GM18867 (cell line): ENCODE data around the gene SEMA3A.

Experiments
- ATAC-seq: cut with Tn5 transposase; IDR thresholded peaks from one replicate; pipeline ENCODE4 v1.9.1; 2021; ENCODE audit warnings: mild to moderate bottlenecking, moderate library complexity; ENCODE audit not compliant: unreplicated experiment

Gene SEMA3A

DNA sequence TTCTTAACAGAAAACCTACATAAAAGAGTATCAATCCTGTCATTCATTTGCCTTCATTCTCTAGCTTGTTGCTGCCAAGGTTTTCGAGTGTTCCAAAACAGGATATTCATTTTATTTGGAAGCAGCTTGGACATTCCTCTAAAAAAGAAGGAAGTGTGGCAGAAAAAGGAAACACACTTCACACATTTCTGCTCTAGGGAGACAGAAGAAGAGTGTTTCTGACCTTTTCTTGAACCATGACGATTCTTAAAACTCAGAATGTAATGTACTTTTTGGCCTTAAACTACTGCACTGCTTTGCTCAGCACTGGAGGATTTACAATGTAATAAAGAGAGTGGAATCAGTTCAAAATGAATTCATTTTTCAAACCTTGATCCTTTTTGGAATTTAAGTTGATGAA, 81.3 kb downstream of the SEMA3A start:
- ATAC-seq = no peak

DNA sequence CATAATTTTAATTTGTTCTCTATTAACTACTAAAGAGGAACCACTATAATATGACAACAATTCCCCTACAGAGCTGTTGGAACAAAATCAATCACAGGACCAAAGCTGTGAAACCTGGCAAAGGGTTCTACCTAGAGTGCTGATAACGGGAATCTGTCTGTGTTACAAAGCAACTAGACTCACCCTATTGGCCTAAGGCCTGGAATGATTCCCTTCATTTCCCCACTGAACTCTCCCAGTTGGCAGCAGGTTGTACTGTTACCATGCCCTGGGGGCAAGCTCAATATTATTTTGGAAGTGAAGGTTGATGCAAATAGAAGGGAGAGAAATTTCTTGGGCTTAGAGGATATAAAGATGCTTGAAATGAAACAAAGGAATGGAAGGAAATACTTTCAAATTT, 81.8 kb downstream of the SEMA3A start:
- ATAC-seq = no peak

DNA sequence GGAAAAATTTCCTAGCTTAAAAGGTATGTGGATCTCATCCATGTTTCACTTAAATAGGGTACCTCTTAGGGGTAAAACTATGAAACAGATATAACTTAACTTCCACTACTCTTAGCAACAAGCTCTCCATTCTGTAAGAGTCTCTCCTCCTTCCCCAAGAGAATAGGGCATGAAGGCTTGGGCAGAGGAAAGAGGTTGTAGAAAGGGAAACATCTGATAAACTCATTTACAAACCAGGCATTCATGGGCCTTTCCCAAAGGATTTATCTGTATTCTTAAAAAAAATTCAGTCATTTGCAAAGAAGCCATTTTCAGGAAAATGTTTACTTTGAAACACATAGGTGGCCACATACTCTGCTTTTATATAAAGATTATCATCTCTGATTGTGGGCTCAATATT, 82.7 kb downstream of the SEMA3A start:
- ATAC-seq = no peak

DNA sequence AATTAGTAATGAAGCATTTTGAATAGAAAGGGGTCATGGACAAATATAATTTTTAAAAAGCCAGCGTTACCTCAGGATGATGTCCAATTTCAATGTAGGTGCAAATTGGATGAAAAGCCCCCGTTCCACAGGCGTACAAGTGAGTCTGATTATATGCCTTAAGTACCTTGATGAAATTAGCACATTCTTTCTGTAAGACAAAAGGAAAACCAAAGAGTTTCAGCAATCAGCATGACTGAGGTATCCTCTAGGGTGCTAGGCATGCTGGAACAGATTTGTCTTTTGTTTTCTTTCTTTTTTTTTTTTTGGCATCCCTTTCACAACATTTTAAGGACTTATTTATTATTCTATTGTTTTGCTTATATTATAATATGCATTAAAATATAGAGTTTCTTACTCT, 84.2 kb downstream of the SEMA3A start:
- ATAC-seq = no peak

DNA sequence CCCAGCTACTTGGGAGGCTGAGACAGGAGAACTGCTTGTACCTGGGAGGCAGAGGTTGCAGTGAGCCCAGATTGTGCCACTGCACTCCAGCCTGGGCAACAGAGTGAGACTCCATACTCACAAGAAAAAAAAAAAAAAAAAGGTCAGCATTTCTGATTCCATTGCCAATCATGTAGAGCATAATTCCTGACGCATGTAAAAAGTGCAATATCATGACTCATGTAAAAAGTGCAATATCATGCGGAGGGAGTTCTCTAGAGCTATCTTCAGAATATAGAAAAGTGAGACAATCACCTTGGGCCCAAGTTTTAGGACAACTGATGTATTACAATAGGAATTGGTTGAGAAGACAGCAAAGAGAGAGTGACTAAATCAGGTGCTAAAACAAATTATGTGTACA, 85.8 kb downstream of the SEMA3A start:
- no peak for ATAC-seq

DNA sequence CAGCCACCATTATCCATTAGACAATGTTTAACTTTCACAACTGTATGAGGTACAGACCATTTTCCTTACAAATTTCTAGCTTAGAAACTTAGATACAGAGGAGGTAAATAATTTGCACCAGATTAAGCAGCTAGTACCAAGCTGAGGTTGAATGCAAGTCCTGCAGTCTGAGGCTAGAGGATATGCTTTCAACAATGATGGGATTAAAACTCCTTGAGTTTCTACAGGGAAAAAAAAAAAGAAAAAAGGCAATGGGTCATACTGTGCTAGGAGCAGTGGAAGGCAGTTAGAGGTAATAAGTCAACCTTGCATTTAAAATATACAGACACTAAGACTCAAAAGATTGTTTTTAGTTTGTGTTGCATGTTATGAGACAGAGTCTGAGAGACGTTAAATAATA, 86.5 kb downstream of the SEMA3A start:
- ATAC-seq = no peak

DNA sequence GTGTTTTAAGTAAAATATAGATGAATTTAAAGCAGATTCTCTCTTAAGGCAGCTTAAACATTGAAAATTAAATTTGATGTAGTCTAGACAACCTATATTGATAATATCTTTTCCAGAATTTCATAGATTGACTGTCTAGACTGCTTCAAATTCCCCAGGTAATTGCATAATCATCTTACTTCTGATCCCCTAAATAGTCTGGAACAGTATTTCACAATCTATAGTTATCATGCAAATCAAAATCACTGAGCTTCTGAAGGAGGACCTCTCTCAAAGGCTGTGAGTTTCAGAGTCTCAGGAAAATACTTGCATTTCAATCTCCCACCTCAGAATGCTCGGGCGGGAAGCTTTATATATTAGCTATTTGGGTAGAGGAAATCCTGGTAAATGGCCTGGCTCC, 87.3 kb downstream of the SEMA3A start:
- no peak for ATAC-seq

DNA sequence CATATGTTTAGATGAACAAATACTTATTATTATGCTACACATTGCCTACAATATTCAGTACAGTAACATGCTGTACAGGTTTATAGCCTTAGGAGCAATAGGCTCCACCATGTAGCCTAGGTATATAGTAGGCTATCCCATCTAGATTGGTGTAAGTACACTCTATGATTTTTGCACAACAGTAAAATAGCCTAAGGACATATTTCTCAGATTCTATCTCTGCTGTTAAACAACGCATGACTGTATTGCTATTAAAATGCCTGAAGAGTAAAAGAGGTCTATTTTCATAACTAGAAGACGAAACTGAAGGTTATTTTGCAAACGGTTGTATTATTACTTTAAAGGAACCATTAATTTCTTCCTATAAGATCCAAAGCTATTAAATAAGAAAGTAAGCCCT, 88.3 kb downstream of the SEMA3A start:
- no peak for ATAC-seq

DNA sequence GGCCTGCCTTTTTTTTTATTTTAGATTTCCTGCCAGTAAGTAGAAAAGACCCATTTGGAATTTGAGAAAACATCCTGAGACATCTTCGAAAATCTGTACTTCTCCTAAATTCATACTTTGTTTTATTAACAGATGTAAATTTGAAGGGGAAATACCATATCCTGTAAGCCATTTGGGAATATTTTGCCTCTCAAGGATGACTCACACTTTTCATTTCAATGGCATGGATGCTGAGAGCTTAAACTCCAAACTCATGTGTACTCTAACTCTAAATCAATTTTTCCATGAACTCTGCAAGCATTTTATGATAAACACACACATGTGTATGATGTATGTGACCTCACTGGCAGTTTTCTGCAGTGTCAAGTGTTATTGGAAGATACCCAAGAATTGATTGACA, 89.0 kb downstream of the SEMA3A start:
- ATAC-seq = no peak

DNA sequence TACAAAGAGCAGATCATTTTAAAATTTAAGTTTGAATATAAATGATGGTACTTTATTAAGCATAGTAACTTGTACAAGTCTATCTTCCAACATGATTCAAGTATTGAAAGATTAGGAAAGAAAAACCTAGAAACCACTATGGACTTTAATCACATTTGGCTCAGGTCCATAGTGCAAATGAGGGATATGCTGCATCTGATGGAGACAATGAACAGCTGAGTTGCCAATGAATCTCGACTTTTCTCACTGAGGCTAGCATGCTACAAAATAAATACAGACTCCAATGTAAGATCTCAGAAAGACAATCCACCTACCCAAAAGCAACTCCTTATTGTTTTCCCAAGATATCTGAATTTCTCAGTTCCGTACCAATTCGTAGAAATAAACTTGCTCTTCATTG, 89.8 kb downstream of the SEMA3A start:
- no peak for ATAC-seq

DNA sequence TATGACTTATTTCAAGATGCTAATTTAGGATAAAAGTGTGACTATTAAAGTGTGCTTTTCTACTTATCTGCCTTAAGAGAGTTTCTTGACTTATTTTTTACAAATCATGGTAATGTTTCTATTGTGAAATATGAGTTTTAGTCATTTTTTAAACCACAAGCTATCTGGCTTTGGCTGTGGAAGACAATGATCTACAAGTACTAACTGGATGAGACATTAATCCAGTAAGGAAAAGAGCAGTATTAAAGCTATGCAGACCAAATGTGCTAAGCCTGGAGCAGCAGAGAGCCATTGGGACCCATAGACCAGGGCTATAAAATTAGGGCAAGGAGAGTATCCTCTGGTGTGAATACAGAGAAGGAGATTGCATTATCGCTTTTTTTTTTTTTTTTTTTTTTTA, 92.4 kb downstream of the SEMA3A start:
- no peak for ATAC-seq

DNA sequence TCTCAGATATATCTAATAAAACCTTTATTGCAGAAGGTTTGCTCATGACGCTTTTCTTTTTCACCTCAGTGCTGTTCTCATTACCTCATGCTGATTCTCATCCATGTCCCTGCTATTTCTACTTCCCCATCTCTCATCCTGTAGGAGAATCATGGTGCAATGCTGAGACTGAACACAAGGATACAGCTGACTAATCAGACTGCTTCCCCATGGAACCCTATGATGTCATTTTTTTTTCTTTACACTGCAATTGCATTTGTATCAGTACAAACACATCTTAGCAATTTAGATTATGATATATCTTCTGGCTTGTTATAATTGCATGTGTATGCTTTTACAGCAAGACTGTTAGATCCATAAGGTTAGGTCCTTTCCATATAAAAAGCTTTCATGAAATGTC, 93.7 kb downstream of the SEMA3A start:
- ATAC-seq = no peak

DNA sequence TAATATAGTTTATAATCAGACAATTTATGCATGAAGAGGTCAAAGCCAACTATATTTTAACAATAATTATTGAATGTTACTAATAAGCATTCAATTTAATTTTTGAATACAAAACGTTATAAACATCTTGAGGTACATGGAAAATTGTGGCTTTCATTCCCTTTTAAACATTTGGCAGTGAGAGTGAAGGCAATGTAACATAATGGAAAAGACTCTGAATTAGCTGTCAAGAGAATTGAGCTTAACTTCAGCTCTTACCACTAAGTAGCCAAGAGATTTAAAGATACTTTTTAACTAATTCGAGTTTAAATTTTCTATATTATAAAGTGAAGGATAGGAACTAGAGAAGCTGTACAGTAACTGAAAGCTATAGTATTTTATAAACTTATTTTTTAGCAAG, 98.6 kb downstream of the SEMA3A start:
- ATAC-seq = no peak

DNA sequence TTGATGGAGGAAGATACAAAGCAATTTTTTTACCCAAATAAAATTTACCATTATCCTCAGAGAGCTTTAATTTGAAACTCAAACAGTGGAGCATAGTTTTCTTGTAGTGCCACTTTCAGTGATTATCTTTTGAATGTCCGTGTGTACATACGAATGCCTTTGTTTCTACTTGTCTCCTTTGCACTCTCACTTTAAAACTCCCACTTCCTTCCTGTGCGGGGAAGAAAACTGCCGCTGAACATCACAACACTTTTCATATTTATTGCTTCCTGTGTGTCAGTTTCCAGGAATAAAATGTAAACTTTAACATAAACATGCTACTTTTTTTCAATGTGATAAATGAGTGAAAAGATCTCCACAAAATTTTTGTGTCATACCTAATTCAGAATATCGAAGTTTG, 102.4 kb downstream of the SEMA3A start:
- ATAC-seq = no peak

DNA sequence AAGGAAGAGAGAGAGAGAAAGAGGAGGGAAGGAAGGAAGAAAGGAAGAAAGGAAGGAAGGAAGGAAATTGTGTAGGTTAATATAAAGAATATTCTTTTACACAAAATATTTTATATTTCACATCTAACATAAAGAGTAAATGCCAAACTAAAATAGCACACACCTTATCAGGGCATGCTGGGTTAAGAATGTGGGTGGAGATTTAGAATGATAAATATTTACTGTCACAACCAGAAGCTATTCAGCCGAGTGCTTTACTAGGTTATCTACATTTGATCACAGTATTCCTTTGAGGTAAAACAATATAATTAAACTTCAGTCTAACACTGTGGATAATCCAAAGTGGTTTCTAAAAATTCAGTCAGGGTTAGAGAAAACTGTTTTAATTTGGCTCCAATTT, 103.3 kb downstream of the SEMA3A start:
- ATAC-seq = no peak

DNA sequence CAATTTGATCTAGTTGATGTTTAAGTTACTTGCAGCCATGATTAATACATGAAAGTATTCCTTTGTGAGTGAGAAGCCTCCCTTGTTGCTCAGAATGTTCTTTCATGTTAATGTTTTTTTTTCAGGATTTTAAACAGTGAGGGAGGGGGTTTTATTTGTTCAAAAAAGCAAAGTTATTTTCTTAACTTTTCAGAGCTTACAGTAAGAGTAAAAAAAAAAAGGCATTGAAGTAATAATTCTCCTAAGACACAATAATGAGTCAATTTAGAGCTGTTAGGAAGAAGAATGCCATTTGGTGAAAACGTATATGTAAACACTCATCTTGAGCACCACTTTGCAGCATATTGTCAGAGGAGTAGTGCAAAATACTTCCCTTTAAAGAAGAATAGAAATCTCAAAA, 105.8 kb downstream of the SEMA3A start:
- ATAC-seq = no peak

DNA sequence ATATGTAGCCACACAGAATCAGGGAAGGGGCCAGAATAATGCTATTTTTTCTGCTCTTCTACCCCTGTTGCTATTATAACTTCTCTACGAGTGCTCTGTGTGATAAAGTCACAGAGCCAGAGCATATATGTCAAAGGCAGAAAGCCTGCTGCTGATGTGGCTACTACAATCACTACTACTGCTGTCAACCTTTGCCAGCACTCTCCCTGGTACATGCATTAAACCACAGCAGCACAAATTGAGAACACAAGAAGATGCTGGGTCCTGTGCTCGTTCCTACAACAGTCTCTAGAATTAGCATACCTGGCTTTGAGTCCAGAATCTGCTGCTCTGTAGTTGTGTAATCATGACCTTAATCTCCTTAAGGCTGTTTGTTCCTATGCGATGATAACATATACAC, 108.6 kb downstream of the SEMA3A start:
- no peak for ATAC-seq

DNA sequence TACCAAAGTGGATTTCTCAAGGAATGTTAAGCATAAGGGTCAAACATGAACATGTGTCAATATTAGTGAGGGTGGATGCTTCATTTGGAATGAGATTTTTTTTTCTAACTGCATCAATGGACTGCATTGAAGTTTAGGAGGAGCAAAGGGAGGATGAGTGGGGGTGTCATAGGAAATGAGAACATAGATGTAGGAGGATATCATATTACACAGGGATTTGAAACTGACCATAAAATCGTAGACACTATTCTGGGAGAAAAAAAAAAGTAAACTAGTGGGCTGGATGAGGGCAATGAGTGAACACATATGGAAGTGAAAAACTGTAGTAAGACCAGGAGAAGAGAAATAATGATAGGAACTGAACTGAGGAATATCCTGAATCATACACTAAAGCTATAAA, 109.4 kb downstream of the SEMA3A start:
- no peak for ATAC-seq

DNA sequence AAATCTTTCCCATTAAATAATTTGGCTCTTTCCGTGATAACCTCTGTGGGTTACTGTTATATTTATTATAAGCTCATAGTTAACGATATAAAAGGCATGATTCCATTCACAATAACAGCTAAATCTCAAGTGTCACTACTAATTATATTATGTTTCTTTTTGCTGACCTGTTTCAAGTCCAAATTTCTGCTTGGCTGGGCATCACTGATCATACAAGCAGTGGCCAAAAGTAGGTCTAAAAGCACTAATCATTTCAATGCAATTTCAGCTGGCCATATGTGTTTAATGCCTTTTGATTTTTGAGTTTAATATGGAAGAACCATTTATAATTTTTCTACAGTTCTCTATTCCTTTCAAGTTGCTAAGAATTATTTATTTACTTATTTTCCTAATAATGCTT, 110.7 kb downstream of the SEMA3A start:
- no peak for ATAC-seq

DNA sequence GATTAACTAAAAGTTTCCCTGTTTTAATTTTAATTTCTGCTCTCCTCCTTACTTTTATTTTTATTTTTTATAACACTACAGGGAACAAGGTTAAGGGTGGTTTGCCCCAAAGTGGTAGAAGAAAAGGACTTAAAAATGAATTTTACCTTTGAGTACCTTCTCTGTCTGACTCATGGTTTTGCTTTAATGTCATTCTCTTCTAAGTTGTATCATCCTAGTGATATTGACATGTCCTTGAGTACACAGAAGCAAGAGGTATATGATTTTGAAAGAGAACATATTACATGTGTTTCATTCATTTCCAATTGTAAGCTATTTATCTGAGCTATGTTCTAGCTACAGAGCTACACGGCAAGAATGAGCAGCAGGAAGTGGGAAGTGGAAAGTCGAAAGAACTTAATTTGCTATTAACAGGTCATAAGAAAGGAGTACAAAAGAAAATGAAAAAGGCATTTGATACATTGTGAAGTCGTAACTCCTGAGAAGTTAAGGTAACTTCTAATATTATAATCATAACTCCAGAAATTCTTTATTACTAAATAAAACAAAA, 112.5 kb downstream of the SEMA3A start:
- no peak for ATAC-seq

DNA sequence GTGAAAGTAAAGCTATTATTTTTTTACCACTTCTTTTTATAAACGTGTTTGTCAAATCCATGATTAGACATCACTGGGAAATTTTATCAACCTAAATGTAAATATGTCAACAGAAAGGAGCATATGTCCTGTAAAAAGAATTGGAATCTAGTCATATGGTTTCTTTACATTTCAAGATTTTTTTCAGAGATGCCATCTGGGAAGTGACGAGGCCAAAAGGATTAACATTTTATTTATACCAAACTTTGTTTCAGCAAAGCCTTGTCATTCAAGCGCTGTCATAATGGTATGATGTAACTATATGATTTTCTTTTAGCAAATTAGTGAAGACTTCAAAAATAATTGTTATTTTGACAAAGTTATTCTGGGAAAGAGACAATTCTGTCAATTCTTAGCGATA, 117.3 kb downstream of the SEMA3A start:
- ATAC-seq = no peak

DNA sequence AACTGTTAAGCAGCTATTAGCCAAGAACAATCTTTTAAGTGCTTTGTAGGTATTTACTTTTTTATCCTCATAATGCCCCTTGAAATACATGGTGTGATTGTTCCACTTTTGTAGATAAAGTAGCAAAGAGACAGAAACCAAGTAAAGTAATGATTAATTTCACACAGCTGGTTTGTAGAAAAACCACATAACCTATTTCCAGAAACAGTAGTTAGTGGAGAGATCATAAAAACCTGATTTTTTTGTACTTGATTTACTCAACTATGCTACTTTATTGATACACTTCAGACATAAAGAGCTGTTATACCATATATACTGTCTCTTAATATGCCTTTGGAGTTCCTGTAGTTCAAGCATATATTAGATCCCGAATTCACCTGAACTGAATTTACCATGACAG, 118.4 kb downstream of the SEMA3A start:
- no peak for ATAC-seq

DNA sequence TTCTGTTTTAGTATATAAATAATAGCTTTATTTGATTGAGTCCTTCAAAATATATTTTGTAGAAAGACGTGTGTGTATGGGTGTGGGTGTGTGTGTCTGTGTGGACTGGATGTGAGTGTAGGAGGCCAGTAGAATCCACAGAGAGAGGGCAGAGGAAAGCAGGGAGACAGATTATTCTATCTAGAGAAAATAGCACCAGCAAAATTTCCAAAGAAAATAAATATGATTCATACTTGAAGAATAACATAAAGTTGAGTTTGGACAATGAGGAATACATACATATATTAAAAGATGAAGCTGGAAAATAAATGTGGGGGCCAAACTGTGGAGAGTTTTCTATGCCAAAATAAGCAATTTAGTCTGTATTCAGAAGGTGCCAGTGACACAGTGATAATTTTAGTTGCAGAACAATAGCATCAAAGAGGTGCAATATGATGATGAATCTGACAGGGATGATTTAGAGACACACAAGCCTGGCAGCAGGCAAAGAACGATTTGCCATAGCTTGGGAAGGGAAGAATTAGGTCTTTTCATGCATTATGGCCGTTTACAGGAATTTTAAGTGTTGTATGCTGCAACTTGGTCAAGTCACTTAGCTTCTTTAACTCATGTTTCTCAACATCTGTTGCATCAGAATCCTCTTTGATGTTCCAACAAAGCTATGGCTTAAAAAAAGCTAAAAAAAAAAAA, 121.3 kb downstream of the SEMA3A start:
- no peak for ATAC-seq
